GM12892 (cell line): Measurements from ENCODE around the gene GSTM3.

Experiments used
- DNase-seq: peaks from one replicate; pipeline ENCODE4 v3.0.0; 2011; ENCODE audit not compliant: insufficient read length
- FAIRE-seq: peaks from 2 replicates; lab custom pipeline; 2011; peaks lifted over from hg19 to GRCh38; lab: Jason Lieb, UNC
- POLR2A ChIP-seq: IDR thresholded peaks from 2 replicates; pipeline ENCODE4 v1.6.1; 2011; ENCODE audit warnings: low read depth, low read length, control low read depth
- POLR2AphosphoS5 ChIP-seq: IDR thresholded peaks from 2 replicates; pipeline ENCODE4 v1.6.1; 2011; ENCODE audit warnings: low read depth, low read length, control low read depth
- TAF1 ChIP-seq: IDR thresholded peaks from 2 replicates; pipeline ENCODE4 v1.6.1; 2011; ENCODE audit warnings: low read depth, mild to moderate bottlenecking, control low read depth, low read length, borderline replicate concordance

The GSTM3 gene

GRCh38 chr1:109765896-109766615, 25.2 kb upstream of the GSTM3 start:
- FAIRE-seq (no peak), DNase-seq (no peak)
- TF ChIP-seq POLR2AphosphoS5 (no peak), TAF1 (no peak)

GRCh38 chr1:109765483-109765815, 24.6 kb upstream of the GSTM3 start:
- TF ChIP-seq TAF1: no peak
- TF ChIP-seq POLR2A: no peak
- no peak for TF ChIP-seq POLR2AphosphoS5
- FAIRE-seq: no peak
- no peak for DNase-seq

DNA sequence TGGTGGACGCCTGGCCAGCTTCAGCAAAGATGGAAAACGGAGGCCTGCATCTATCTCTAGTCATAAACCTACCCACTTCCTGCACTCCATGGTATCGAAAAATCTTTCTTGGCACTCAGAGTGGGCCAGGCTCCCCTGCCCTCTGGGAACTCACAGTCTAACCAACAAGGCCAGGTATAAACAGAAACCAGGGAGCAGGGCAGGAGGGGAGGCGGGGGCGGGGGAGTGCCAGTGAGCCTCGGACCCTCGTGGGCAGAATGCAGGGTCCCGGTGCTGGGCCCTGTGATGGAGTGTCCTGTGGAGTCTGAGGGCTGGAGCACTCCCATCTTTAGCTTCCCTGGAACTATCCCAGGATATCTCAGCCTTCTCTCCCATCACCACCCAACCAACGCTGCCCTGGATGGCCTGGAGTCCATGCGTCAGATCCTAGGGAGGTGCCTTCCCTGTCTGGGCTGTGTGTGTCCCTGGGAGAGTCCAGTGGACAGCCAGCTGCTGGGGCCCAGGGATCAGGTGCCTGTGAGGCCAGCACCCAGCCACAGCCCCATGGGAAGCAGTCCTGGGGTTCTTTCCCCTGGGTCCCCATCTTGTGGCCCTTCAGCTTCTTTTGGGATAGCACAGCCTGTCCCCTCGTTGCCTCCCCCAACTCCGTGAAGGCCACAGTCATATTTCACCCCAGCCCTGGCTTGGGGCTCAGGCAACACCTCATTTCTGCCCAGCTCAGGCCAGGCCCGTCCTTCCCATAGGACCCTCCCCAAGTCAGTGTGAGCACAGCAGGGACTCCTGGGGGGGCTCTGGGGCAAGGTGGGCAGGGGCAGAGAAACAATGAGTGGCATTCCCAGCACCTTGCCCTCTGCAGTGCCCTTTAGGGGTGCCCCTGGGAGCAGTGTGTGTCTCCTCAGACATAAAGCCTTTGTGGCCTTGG, 24.0 kb upstream of the GSTM3 start:
- DNase-seq (no peak), FAIRE-seq (no peak)
- TF ChIP-seq TAF1 (no peak), POLR2AphosphoS5 (no peak), POLR2A (no peak)

GRCh38 chr1:109763646-109764415, 23.0 kb upstream of the GSTM3 start, which contains the start of gene EPS8L3:
EPS8L3 (minus strand) TSS chr1:109763923; CDS start chr1:109761749, 2,174 bp downstream.
- TF ChIP-seq TAF1: no peak
- no peak for TF ChIP-seq POLR2A
- TF ChIP-seq POLR2AphosphoS5: no peak
- no peak for FAIRE-seq
- no peak for DNase-seq

DNA sequence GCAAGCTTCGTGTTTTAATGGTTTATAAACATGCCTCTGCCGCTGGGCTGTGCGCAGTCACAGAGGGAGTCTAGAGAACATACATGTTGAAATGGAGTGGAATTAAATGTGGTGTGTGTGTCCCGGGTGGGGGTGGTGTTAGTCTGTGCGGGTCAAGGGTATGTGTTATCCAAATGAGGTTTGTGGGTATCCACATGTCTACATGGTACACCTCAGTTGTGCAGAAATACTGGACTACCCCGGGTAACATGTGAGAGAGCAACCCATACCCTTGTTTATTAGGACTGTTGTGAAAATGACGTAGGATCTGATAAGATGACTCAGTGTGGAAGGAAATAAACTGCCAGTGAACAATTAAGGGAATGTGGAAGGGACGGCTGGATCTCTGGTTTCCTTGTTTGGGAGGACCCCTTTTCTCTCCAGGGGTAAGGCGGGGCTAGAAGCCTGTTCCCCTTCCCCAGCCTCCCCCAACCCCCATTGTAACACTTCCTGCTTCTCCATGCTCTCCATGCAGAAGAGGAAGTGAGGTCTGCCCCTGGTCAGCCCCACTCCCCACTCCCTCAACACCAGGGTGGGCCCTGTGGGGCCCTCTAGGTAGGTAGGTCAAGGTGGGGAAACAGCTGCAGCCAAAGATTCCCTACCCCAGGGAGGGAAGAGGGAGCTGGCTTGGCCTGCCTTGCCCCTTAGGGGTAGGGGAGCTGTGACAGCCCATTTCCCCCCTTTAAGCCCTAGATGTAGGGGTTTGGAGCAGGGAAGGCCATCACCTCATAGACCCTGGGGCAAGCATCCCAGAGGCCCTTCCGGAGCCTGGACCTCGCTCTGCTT, 22.2 kb upstream of the GSTM3 start:
- TF ChIP-seq TAF1 (no peak), POLR2AphosphoS5 (no peak), POLR2A (no peak)
- FAIRE-seq: no peak
- DNase-seq: no peak

DNA sequence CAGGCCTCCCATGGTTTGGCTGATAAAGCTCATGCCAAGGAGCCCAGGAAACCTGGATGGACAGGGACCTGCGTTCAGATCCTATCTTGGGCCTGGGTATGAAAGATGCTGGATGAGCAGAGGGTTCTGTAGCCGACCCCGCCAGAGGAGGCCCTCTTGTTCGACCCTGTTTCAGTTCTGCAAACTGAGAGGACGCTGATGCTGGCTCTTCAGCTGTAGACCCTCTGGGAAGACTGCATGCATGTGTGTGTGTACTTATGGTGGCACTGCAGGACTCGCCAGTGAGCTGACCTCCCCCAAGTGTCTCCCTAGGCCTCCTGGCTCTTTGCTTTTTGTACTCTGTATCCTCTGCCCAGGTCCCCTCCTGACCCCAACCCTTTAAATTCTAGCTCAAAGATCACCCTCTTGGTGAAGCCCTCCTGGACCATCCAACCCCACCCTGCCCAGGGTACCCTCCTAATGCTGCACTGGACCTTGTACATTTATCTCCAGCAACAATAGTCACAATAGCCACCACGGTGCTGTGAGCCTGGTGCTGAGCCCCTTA, 21.3 kb upstream of the GSTM3 start:
- no peak for TF ChIP-seq TAF1
- TF ChIP-seq POLR2AphosphoS5: no peak
- no peak for TF ChIP-seq POLR2A
- DNase-seq (no peak), FAIRE-seq (no peak)

- TF ChIP-seq POLR2A: no peak
- DNase-seq (no peak), FAIRE-seq (no peak)
Measured at GRCh38 chr1:109761227-109762038, 20.6 kb upstream of the GSTM3 start.

GRCh38 chr1:109760581-109761226, 19.9 kb upstream of the GSTM3 start:
- FAIRE-seq: no peak
- TF ChIP-seq POLR2A: no peak
- TF ChIP-seq TAF1: no peak
- no peak for TF ChIP-seq POLR2AphosphoS5
- DNase-seq: no peak

DNA sequence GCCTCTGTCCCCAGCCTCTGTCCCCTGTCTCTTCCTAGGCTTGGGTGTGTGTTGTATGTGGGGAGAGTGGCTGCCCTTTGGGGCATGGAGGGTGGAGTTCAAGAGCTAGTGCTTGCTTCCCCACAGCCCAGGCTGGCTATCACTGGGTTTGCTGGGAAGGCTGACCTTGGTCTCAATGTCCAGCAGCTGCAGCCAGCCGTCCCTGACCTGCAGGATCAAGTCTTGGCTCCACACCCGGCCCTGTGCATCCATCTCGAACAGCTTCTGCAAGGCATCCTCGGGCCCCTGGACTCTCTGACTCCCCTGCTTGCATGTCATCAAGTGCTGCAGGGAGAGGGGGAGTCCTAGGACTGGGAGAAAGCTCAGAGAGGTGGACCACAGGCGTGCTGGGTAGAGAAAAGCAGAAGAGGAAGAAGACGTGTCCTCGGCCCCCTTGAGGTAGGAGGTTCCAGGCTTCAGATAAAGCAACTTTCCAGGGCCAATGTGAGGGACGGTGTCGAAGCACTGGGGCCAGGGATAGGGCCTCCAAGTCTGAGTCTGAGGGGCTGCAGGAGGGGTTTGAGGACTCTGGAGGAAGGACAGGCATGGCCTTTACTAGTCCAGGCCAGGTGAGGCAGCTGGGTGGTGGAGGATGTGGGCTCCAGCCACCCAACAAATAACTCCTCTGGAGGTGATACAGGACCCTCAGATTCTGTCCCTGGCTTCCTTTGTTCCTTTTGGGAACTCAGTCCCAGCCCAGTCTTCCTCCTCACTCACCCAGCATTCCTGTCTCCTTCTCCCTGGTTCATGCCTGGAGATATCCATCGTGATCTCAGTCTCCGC, 18.9 kb upstream of the GSTM3 start:
- DNase-seq (no peak), FAIRE-seq (no peak)
- TF ChIP-seq POLR2AphosphoS5 (no peak), TAF1 (no peak), POLR2A (no peak)
